WTC11 (cell line): Measurements from ENCODE around the gene LATS1. TPM values are rescaled to one million over a fixed set of nuclear protein-coding genes. Genes with fewer than 3 reads are reported as not detected.

Experiments used
- ATAC-seq: fragments of 200-7000 bp; cut with Tn5 transposase; 2 replicates; pipeline ENCODE4 v1.10.0; 2021; ENCODE audit warnings: mild to moderate bottlenecking, moderate library complexity
- CTCF ChIA-PET: fragments of 300-600 bp; sonication (Branson Sonifier 250); formaldehyde crosslinking; loops from one replicate; lab custom pipeline; 2021; ENCODE audit warnings: antibody characterized with exemption; lab: Charles Lee
- POLR2A ChIA-PET: fragments of 350-600 bp; sonication (Branson Sonifier 250); formaldehyde crosslinking; loops from one replicate; lab custom pipeline; 2021; ENCODE audit warnings: antibody characterized with exemption; lab: Charles Lee
- DNase-seq: peaks from one replicate; pipeline ENCODE4 v3.0.0; 2021; ENCODE audit warnings: low spot score
- H3K27ac Mint-ChIP-seq: 2 replicates; pipeline ENCODE4 v1.8.0; 2021; ENCODE audit warnings: mixed read lengths
- H3K27me3 Mint-ChIP-seq: 2 replicates; pipeline ENCODE4 v1.8.0; 2021; ENCODE audit warnings: low read depth, mild to moderate bottlenecking, moderate library complexity, mixed read lengths
- H3K36me3 Mint-ChIP-seq: 2 replicates; pipeline ENCODE4 v1.8.0; 2021; ENCODE audit warnings: mixed read lengths
- H3K4me1 Mint-ChIP-seq: 2 replicates; pipeline ENCODE4 v1.8.0; 2022; ENCODE audit warnings: mixed read lengths
- H3K4me3 Mint-ChIP-seq: 2 replicates; pipeline ENCODE4 v1.8.0; 2021; ENCODE audit warnings: mild to moderate bottlenecking, moderate library complexity, mixed read lengths
- H3K9me3 Mint-ChIP-seq: 2 replicates; pipeline ENCODE4 v1.8.0; 2021; ENCODE audit warnings: mixed read lengths
- CBFB ChIP-seq: sonication (generic); formaldehyde crosslinking; IDR thresholded peaks from 2 replicates; pipeline ENCODE4 v1.8.1; 2022; ENCODE audit warnings: mild to moderate bottlenecking, low read depth, missing genetic modification reagents
- FOXJ3 ChIP-seq: sonication (generic); formaldehyde crosslinking; IDR thresholded peaks from 2 replicates; pipeline ENCODE4 v1.9.0; 2021; ENCODE audit warnings: missing genetic modification reagents, mild to moderate bottlenecking, borderline replicate concordance
- HMGA2 ChIP-seq: fragments of 250-450 bp; sonication (Bioruptor Pico); IDR thresholded peaks from 2 replicates; pipeline ENCODE4 v1.4.0; 2021; ENCODE audit warnings: mild to moderate bottlenecking, moderate library complexity
- SMAD3 ChIP-seq: sonication (generic); formaldehyde crosslinking; IDR thresholded peaks from 2 replicates; pipeline ENCODE4 v1.8.0; 2022; ENCODE audit warnings: missing genetic modification reagents, mild to moderate bottlenecking, borderline replicate concordance
- TEAD4 ChIP-seq: sonication (generic); formaldehyde crosslinking; IDR thresholded peaks from 2 replicates; pipeline ENCODE4 v1.8.0; 2022; ENCODE audit warnings: mild to moderate bottlenecking, missing genetic modification reagents
- ZNF121 ChIP-seq: sonication (generic); formaldehyde crosslinking; IDR thresholded peaks from 2 replicates; pipeline ENCODE4 v1.8.0; 2023; ENCODE audit warnings: missing genetic modification reagents
- ZNF416 ChIP-seq: fragments of 250-450 bp; sonication (Bioruptor Pico); IDR thresholded peaks from 2 replicates; pipeline ENCODE4 v1.9.0; 2021; ENCODE audit warnings: mild to moderate bottlenecking, inconsistent platforms
- total RNA-seq: library from RNA; stranded (reverse); gene quantifications from 3 replicates; pipeline ENCODE4 v1.2.3, GENCODE V29; 2021
- TF ChIP-seq, protein P1 (sequence below): sonication (generic); formaldehyde crosslinking; IDR thresholded peaks from 2 replicates; pipeline ENCODE4 v1.8.0; 2022; ENCODE audit warnings: mild to moderate bottlenecking, missing genetic modification reagents
- TF ChIP-seq, protein P2 (sequence below): fragments of 250-450 bp; sonication (Bioruptor Pico); IDR thresholded peaks from 2 replicates; pipeline ENCODE4 v1.9.0; 2021; ENCODE audit warnings: mild to moderate bottlenecking
- TF ChIP-seq, protein P3 (sequence below): sonication (generic); formaldehyde crosslinking; IDR thresholded peaks from 2 replicates; pipeline ENCODE4 v1.8.0; 2022; ENCODE audit warnings: mild to moderate bottlenecking, missing genetic modification reagents
- TF ChIP-seq, protein P4 (sequence below): sonication (generic); formaldehyde crosslinking; IDR thresholded peaks from 2 replicates; pipeline ENCODE4 v1.8.1; 2023; ENCODE audit warnings: mild to moderate bottlenecking, moderate library complexity, missing genetic modification reagents
- TF ChIP-seq, protein P5 (sequence below): sonication (generic); formaldehyde crosslinking; IDR thresholded peaks from 2 replicates; pipeline ENCODE4 v1.8.0; 2023; ENCODE audit warnings: mild to moderate bottlenecking, missing genetic modification reagents
- TF ChIP-seq, protein P6 (sequence below): sonication (generic); formaldehyde crosslinking; IDR thresholded peaks from 2 replicates; pipeline ENCODE4 v1.8.0; 2022; ENCODE audit warnings: mild to moderate bottlenecking, missing genetic modification reagents
- TF ChIP-seq, protein P7 (sequence below): sonication (generic); formaldehyde crosslinking; IDR thresholded peaks from 2 replicates; pipeline ENCODE4 v1.8.0; 2022; ENCODE audit warnings: missing genetic modification reagents

LATS1 gene
- total RNA-seq, 1 experiment from 2014 or later, result 24.2 TPM

DNA sequence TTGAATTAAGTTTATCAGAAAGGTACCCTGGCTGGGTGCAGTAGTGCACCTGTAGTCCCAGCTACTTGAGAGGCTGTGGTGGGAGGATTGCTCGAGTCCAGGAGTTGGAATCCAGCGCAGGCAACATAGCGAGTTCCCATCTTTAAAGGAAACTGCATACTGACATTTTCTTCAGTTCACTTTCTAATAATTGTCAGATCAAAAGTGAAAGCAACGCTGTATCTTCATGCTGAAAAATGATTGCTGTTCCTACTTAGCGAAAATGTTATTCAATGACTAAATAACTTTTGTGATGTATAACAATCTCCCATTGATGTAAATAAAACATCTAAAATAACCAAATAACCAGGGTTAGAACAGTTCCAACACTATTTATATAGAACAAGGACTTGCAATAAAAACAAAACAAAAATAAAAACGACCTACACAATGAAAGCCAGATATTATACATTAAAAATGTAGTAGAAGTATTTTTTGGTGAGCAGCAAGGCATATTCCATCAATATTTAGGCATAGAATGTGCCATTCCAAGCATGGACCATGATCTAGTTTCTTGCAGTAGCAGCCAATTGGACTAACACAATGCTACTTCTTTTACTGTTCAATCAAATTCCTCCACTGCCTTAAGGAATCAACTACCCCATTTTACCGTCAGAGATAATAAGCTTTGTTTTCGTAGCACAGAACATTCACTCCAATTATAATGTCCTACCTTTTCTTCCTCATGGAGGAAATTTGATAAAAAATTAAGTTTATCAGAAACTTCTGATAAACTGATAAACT lies 1.5 kb downstream of the LATS1 start (continued):
- no peak for TF ChIP-seq SMAD3 (CRISPR knock-in tag)
- TF ChIP-seq ZNF121, result no peak
- TF ChIP-seq, protein P1, sequence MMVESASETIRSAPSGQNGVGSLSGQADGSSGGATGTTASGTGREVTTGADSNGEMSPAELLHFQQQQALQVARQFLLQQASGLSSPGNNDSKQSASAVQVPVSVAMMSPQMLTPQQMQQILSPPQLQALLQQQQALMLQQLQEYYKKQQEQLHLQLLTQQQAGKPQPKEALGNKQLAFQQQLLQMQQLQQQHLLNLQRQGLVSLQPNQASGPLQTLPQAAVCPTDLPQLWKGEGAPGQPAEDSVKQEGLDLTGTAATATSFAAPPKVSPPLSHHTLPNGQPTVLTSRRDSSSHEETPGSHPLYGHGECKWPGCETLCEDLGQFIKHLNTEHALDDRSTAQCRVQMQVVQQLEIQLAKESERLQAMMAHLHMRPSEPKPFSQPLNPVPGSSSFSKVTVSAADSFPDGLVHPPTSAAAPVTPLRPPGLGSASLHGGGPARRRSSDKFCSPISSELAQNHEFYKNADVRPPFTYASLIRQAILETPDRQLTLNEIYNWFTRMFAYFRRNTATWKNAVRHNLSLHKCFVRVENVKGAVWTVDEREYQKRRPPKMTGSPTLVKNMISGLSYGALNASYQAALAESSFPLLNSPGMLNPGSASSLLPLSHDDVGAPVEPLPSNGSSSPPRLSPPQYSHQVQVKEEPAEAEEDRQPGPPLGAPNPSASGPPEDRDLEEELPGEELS (CRISPR knock-in tag), result no peak
- TF ChIP-seq, protein P2, sequence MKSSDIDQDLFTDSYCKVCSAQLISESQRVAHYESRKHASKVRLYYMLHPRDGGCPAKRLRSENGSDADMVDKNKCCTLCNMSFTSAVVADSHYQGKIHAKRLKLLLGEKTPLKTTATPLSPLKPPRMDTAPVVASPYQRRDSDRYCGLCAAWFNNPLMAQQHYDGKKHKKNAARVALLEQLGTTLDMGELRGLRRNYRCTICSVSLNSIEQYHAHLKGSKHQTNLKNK (CRISPR knock-in tag), result no peak
- TF ChIP-seq, all 79 proteins: peak for 0

DNA sequence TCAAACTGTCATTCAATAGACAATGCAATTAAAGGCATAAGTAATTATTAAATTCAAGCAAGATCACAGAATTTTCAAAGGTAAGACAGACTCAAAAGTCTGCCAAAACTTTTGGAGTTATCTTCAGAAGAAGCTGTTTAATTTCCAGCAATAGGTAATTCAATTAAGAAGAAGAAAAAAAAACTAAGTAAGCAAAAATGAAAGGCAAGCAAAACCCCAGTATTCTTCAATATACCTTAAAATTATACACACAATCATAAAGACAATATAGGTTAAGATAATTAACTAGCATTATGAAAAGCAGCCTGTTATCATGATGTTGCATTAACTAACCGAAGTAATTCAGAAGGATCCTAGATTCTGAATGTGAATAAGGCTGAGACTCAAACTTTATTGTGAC lies 3.5 kb downstream of the LATS1 start:
- no peak for ATAC-seq
- H3K4me1 Mint-ChIP-seq, result peaks cover 33% of the 10 kb centered on the region
- H3K27me3 Mint-ChIP-seq, result no peaks in the 10 kb centered on the region
- H3K4me3 Mint-ChIP-seq, result no peak overlapping the region
- no peaks in the 10 kb centered on the region for H3K9me3 Mint-ChIP-seq
- POLR2A ChIA-PET, result no interaction called here
- H3K27ac Mint-ChIP-seq, result no peak overlapping the region
- TF ChIP-seq, protein P3, sequence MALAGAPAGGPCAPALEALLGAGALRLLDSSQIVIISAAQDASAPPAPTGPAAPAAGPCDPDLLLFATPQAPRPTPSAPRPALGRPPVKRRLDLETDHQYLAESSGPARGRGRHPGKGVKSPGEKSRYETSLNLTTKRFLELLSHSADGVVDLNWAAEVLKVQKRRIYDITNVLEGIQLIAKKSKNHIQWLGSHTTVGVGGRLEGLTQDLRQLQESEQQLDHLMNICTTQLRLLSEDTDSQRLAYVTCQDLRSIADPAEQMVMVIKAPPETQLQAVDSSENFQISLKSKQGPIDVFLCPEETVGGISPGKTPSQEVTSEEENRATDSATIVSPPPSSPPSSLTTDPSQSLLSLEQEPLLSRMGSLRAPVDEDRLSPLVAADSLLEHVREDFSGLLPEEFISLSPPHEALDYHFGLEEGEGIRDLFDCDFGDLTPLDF (CRISPR knock-in tag), result no peak
- TF ChIP-seq, protein P4, sequence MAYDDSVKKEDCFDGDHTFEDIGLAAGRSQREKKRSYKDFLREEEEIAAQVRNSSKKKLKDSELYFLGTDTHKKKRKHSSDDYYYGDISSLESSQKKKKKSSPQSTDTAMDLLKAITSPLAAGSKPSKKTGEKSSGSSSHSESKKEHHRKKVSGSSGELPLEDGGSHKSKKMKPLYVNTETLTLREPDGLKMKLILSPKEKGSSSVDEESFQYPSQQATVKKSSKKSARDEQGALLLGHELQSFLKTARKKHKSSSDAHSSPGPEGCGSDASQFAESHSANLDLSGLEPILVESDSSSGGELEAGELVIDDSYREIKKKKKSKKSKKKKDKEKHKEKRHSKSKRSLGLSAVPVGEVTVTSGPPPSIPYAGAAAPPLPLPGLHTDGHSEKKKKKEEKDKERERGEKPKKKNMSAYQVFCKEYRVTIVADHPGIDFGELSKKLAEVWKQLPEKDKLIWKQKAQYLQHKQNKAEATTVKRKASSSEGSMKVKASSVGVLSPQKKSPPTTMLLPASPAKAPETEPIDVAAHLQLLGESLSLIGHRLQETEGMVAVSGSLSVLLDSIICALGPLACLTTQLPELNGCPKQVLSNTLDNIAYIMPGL, result no peak
- TF ChIP-seq, protein P5, sequence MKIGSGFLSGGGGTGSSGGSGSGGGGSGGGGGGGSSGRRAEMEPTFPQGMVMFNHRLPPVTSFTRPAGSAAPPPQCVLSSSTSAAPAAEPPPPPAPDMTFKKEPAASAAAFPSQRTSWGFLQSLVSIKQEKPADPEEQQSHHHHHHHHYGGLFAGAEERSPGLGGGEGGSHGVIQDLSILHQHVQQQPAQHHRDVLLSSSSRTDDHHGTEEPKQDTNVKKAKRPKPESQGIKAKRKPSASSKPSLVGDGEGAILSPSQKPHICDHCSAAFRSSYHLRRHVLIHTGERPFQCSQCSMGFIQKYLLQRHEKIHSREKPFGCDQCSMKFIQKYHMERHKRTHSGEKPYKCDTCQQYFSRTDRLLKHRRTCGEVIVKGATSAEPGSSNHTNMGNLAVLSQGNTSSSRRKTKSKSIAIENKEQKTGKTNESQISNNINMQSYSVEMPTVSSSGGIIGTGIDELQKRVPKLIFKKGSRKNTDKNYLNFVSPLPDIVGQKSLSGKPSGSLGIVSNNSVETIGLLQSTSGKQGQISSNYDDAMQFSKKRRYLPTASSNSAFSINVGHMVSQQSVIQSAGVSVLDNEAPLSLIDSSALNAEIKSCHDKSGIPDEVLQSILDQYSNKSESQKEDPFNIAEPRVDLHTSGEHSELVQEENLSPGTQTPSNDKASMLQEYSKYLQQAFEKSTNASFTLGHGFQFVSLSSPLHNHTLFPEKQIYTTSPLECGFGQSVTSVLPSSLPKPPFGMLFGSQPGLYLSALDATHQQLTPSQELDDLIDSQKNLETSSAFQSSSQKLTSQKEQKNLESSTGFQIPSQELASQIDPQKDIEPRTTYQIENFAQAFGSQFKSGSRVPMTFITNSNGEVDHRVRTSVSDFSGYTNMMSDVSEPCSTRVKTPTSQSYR (CRISPR knock-in tag), result no peak
- no peak for TF ChIP-seq FOXJ3 (CRISPR knock-in tag)
- TF ChIP-seq TEAD4 (CRISPR knock-in tag), result no peak
- TF ChIP-seq ZNF416 (CRISPR knock-in tag), result no peak
- TF ChIP-seq HMGA2 (CRISPR knock-in tag), result no peak
- TF ChIP-seq, protein P6, sequence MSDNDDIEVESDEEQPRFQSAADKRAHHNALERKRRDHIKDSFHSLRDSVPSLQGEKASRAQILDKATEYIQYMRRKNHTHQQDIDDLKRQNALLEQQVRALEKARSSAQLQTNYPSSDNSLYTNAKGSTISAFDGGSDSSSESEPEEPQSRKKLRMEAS (CRISPR knock-in tag), result no peak
- no peak for TF ChIP-seq ZNF121
- no peak for TF ChIP-seq CBFB
- TF ChIP-seq, protein P7, sequence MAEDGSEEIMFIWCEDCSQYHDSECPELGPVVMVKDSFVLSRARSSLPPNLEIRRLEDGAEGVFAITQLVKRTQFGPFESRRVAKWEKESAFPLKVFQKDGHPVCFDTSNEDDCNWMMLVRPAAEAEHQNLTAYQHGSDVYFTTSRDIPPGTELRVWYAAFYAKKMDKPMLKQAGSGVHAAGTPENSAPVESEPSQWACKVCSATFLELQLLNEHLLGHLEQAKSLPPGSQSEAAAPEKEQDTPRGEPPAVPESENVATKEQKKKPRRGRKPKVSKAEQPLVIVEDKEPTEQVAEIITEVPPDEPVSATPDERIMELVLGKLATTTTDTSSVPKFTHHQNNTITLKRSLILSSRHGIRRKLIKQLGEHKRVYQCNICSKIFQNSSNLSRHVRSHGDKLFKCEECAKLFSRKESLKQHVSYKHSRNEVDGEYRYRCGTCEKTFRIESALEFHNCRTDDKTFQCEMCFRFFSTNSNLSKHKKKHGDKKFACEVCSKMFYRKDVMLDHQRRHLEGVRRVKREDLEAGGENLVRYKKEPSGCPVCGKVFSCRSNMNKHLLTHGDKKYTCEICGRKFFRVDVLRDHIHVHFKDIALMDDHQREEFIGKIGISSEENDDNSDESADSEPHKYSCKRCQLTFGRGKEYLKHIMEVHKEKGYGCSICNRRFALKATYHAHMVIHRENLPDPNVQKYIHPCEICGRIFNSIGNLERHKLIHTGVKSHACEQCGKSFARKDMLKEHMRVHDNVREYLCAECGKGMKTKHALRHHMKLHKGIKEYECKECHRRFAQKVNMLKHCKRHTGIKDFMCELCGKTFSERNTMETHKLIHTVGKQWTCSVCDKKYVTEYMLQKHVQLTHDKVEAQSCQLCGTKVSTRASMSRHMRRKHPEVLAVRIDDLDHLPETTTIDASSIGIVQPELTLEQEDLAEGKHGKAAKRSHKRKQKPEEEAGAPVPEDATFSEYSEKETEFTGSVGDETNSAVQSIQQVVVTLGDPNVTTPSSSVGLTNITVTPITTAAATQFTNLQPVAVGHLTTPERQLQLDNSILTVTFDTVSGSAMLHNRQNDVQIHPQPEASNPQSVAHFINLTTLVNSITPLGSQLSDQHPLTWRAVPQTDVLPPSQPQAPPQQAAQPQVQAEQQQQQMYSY (CRISPR knock-in tag), result no peak
- TF ChIP-seq, all 79 proteins: peak for 0
- DNase-seq, result no peak
- H3K36me3 Mint-ChIP-seq, result no peaks in the 10 kb centered on the region
- CTCF ChIA-PET, result no interaction called here
